Endothelial cell of umbilical vein (primary cell): ENCODE measurements around the gene TAAR9. TPM values are rescaled to one million over a fixed set of nuclear protein-coding genes. Genes with fewer than 3 reads are reported as not detected.

Experiments
- BruUV-seq: library from RNA; stranded (reverse); fragments of 400-500 nt; replicated peaks from 2 replicates; lab custom pipeline; 2021; lab: Mats Ljungman, UMichigan
- CTCF ChIA-PET: fragments of 300-600, 350-600 bp; sonication (Branson Sonifier 250); formaldehyde crosslinking; loops from one replicate; lab custom pipeline; 2021; ENCODE audit warnings: antibody characterized with exemption, inconsistent platforms; lab: Charles Lee
- POLR2A ChIA-PET: fragments of 300-600, 350-600 bp; sonication (Branson Sonifier 250); formaldehyde crosslinking; loops from one replicate; lab custom pipeline; 2021; ENCODE audit warnings: antibody characterized with exemption, inconsistent platforms; lab: Charles Lee
- DNase-seq: peaks from one replicate; pipeline ENCODE4 v3.0.0-alpha.2; 2011; ENCODE audit warnings: low read depth, low spot score
- FAIRE-seq: peaks from 2 replicates; lab custom pipeline; 2011; peaks lifted over from hg19 to GRCh38; lab: Jason Lieb, UNC
- H2AFZ ChIP-seq: 2 replicates; pipeline ENCODE4 v1.6.0; 2012; ENCODE audit warnings: low read depth, low read length, control low read depth, inconsistent platforms
- H3K27ac ChIP-seq: 2 replicates; pipeline ENCODE4 v1.5.1; 2011; ENCODE audit warnings: low read depth, mild to moderate bottlenecking, control low read depth, low read length, moderate library complexity; ENCODE audit not compliant: insufficient read depth
- H3K27me3 ChIP-seq, 2 experiments: 2 replicates each; pipeline versions ENCODE4 v1.6.0 to v1.6.1; 2011; ENCODE audit warnings: low read length in 2 of 2, mixed read lengths in 1 of 2; ENCODE audit not compliant: control insufficient read depth in 2 of 2, insufficient read depth in 2 of 2
- H3K36me3 ChIP-seq, 2 experiments: 2 replicates in 1 of 2; 3 replicates in 1 of 2; pipeline ENCODE4 v1.5.1; 2011; ENCODE audit warnings: low read length in 2 of 2, mild to moderate bottlenecking in 1 of 2, moderate library complexity in 1 of 2; ENCODE audit not compliant: control insufficient read depth in 2 of 2, insufficient read depth in 2 of 2; ENCODE audit errors: extremely low read depth in 1 of 2
- H3K4me1 ChIP-seq: 3 replicates; pipeline ENCODE4 v1.5.1; 2011; ENCODE audit warnings: mild to moderate bottlenecking, low read length; ENCODE audit not compliant: control insufficient read depth, insufficient read depth; ENCODE audit errors: extremely low read depth
- H3K4me2 ChIP-seq: 2 replicates; pipeline ENCODE4 v1.6.1; 2011; ENCODE audit warnings: low read length, control low read depth, mixed read lengths; ENCODE audit not compliant: insufficient read depth
- H3K4me3 ChIP-seq, 3 experiments: fragments of 200-600 bp in 1 of 3; sonication (generic), shearing (Covaris generic) in 1 of 3; replicated peaks in 1 of 3; 2 replicates each; pipeline ENCODE4 v1.5.1; 2011 to 2016; ENCODE audit warnings: control low read depth in 3 of 3, low read length in 3 of 3, mild to moderate bottlenecking in 2 of 3, inconsistent platforms in 1 of 3, low read depth in 1 of 3, moderate library complexity in 1 of 3; ENCODE audit not compliant: insufficient read depth in 1 of 3
- H3K79me2 ChIP-seq: 2 replicates; pipeline ENCODE4 v1.6.0; 2012; ENCODE audit warnings: low read length, inconsistent platforms; ENCODE audit not compliant: control insufficient read depth, insufficient read depth
- H3K9ac ChIP-seq: replicated peaks from 2 replicates; pipeline ENCODE3; 2011; ENCODE audit warnings: low read length, control low read depth; ENCODE audit not compliant: insufficient read depth; ENCODE audit errors: extremely low read depth
- H3K9me1 ChIP-seq: replicated peaks from 3 replicates; pipeline ENCODE4 v1.6.0; 2011; ENCODE audit warnings: mild to moderate bottlenecking, low read length; ENCODE audit not compliant: control insufficient read depth, insufficient read depth; ENCODE audit errors: extremely low read depth
- H3K9me3 ChIP-seq: replicated peaks from 2 replicates; pipeline ENCODE4 v1.5.1; 2012; ENCODE audit warnings: low read length, inconsistent platforms; ENCODE audit not compliant: control insufficient read depth, insufficient read depth
- H4K20me1 ChIP-seq: replicated peaks from 2 replicates; pipeline ENCODE3; 2011; ENCODE audit warnings: mild to moderate bottlenecking, low read length; ENCODE audit not compliant: control insufficient read depth, insufficient read depth; ENCODE audit errors: extremely low read depth
- CTCF ChIP-seq, 2 donors: IDR thresholded peaks; 1 replicate in 1 of 2; 2 replicates in 1 of 2; pipeline ENCODE4 v1.5.1; 2011; ENCODE audit warnings: low read length in 2 of 2, mild to moderate bottlenecking in 2 of 2, moderate library complexity in 2 of 2, control low read depth in 1 of 2, inconsistent platforms in 1 of 2, low read depth in 1 of 2; ENCODE audit not compliant: insufficient read depth in 1 of 2; ENCODE audit errors: extremely low read depth in 1 of 2
- EZH2 ChIP-seq: IDR thresholded peaks from 2 replicates; pipeline ENCODE4 v1.6.1; 2012; ENCODE audit warnings: borderline replicate concordance, low read depth, mild to moderate bottlenecking, moderate library complexity, low read length, inconsistent platforms; ENCODE audit not compliant: severe bottlenecking
- FOS ChIP-seq: IDR thresholded peaks from 2 replicates; pipeline ENCODE4 v1.6.1; 2011; ENCODE audit warnings: mild to moderate bottlenecking, low read length, moderate library complexity, borderline replicate concordance; ENCODE audit not compliant: insufficient read depth
- GATA2 ChIP-seq: IDR thresholded peaks from 2 replicates; pipeline ENCODE4 v1.7.0; 2011; ENCODE audit warnings: low read depth, mild to moderate bottlenecking, moderate library complexity, mixed read lengths, low read length; ENCODE audit not compliant: insufficient read length, insufficient read depth
- JUN ChIP-seq: IDR thresholded peaks from 2 replicates; pipeline ENCODE4 v1.6.1; 2011; ENCODE audit warnings: borderline replicate concordance, low read depth; ENCODE audit not compliant: insufficient read length, insufficient read depth
- MAX ChIP-seq: IDR thresholded peaks from 2 replicates; pipeline ENCODE4 v1.6.1; 2011; ENCODE audit not compliant: insufficient read depth, insufficient read length
- MYC ChIP-seq: IDR thresholded peaks from one replicate; pipeline ENCODE4 v1.6.1; 2011; ENCODE audit warnings: mild to moderate bottlenecking, low read depth, low read length
- POLR2A ChIP-seq: IDR thresholded peaks from 2 replicates; pipeline ENCODE4 v1.6.1; 2012; ENCODE audit warnings: low read depth, mild to moderate bottlenecking, control low read depth, low read length
- POLR2AphosphoS5 ChIP-seq: IDR thresholded peaks from 2 replicates; pipeline ENCODE4 v1.6.1; 2012; ENCODE audit warnings: low read depth, mild to moderate bottlenecking, control low read depth, low read length, moderate library complexity; ENCODE audit not compliant: insufficient read depth
- dilution Hi-C: fragments of 300-500 bp; cut with MboI; formaldehyde crosslinking; loops from one replicate; pipeline ENCODE4 v1.15.0; 2019; ENCODE audit warnings: low sequenced_read_pairs; ENCODE audit not compliant: extremely low pct_ligation_motif_present
- intact Hi-C: fragments of 100-400 bp; cut with micrococcal nuclease; formaldehyde crosslinking; loops from one replicate; pipeline ENCODE4 v1.10.0; 2022
- polyA plus RNA-seq, 4 experiments: library from polyadenylated mRNA; depleted of rRNA in 3 of 4; stranded (reverse) in 3 of 4; unstranded in 1 of 4; fragments of >200 nt; gene quantifications; 2 replicates each; pipeline versions ENCODE4 v1.2.1 to v1.2.3, GENCODE V29; 2011 to 2012; ENCODE audit warnings: missing spikeins in 1 of 4
- total RNA-seq: library from RNA; stranded (reverse); gene quantifications from 2 replicates; pipeline ENCODE4 v1.2.3, GENCODE V29; 2021

TAAR9 gene
- total and polyA plus RNA-seq, 2 donors (not counting 3 experiments of a cell fraction or from before 2014, with no cell fraction given): not detected

- ChIA-PET CTCF (no interaction called here), POLR2A (no interaction called here)
- Histone ChIP-seq H3K79me2 (no peaks in the 10 kb centered on the region), H2AFZ (no peak overlapping the region), H3K9me3 (no peaks in the 10 kb centered on the region), H3K27ac (no peak overlapping the region), H3K4me1 (no peaks in the 10 kb centered on the region), H3K36me3 (no peaks in the 10 kb centered on the region), H3K9me1 (no peaks in the 10 kb centered on the region), H3K27me3 (peaks cover 0 to 5% of the 10 kb centered on the region in 2 experiments), H3K4me3 (no peak overlapping the region), H3K9ac (no peak overlapping the region), H3K4me2 (no peak overlapping the region), H4K20me1 (no peaks in the 10 kb centered on the region)
- dilution Hi-C loops: no loop called here
- no peak for DNase-seq
- no peak for FAIRE-seq
- intact Hi-C loops: no loop called here
- TF ChIP-seq CTCF (IDR thresholded peaks at IDR 0.05; ENCODE audit: extremely low read depth in 1 of 2, insufficient read depth in 1 of 2, low read depth in 1 of 2, low read length in 2 of 2): no peak
- TF ChIP-seq JUN: no peak
- no peak for TF ChIP-seq FOS
- no peak for TF ChIP-seq POLR2AphosphoS5
- no peak for TF ChIP-seq GATA2
- no peak for TF ChIP-seq MAX
- no peak for TF ChIP-seq POLR2A
- no peak for TF ChIP-seq EZH2
- TF ChIP-seq MYC: no peak
- no TSS peak for BruUV-seq
These were observed 31.1 kb downstream of the TAAR9 start for GRCh38 chr6:132569170-132569569.
